ENCODE results near the gene XRCC3. TPM values are rescaled to one million over a fixed set of nuclear protein-coding genes. Genes with fewer than 3 reads are reported as not detected.
A peak's percentile ranks its signal among the peaks of the same experiment; 100 is the strongest.

Gene XRCC3
- total RNA-seq, 4 donors from 2014 or later: 0.59 to 14.4 (median 5.2) TPM

DNA sequence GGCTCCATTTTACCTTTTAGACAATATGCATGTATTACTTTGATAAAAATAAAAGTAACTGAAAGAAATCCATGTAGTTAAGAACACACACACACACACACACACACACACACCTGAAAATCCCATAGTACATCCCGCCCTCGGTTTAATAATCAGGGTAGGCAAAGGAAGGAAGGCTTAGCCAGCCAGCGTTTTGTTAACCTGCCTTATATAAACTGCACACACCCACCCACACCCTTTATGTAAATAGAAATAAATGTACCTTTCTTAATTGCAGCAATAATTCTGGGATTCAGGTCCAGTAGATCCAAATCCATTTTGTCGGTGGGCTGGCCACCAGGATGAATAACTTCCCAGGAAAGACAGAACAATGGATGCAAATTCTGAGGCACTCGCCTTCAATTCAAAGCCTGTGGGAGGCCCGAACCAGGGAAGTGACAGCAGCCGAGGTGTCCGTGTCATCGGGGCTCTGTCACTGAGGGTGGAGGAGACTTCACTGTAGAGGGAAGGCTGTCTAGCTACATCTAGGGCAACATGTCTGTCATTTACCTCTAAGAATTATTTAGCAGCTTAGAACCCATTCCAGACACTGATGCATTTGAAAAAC is 4.4 kb downstream of the XRCC3 start:
- Histone ChIP-seq H3K4me1 (peaks cover 0 to 18% of the 10 kb centered on the region in 2 donors), H3K36me3 (no peaks in the 10 kb centered on the region), H3K27ac (peak overlapping the region in 1 of 2 donors; percentile 50), H3K4me3 (no peak overlapping the region), H3K27me3 (no peaks in the 10 kb centered on the region), H3K9me3 (no peaks in the 10 kb centered on the region)
- intact Hi-C loops (cut with DNase I; ENCODE audit: low total_unique reads): no loop called here
- DNase-seq: no peak
- no peak for TF ChIP-seq POLR2A (IDR thresholded peaks at IDR 0.05)
- TF ChIP-seq, protein P1, sequence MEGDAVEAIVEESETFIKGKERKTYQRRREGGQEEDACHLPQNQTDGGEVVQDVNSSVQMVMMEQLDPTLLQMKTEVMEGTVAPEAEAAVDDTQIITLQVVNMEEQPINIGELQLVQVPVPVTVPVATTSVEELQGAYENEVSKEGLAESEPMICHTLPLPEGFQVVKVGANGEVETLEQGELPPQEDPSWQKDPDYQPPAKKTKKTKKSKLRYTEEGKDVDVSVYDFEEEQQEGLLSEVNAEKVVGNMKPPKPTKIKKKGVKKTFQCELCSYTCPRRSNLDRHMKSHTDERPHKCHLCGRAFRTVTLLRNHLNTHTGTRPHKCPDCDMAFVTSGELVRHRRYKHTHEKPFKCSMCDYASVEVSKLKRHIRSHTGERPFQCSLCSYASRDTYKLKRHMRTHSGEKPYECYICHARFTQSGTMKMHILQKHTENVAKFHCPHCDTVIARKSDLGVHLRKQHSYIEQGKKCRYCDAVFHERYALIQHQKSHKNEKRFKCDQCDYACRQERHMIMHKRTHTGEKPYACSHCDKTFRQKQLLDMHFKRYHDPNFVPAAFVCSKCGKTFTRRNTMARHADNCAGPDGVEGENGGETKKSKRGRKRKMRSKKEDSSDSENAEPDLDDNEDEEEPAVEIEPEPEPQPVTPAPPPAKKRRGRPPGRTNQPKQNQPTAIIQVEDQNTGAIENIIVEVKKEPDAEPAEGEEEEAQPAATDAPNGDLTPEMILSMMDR (IDR thresholded peaks at IDR 0.05): no peak

DNA sequence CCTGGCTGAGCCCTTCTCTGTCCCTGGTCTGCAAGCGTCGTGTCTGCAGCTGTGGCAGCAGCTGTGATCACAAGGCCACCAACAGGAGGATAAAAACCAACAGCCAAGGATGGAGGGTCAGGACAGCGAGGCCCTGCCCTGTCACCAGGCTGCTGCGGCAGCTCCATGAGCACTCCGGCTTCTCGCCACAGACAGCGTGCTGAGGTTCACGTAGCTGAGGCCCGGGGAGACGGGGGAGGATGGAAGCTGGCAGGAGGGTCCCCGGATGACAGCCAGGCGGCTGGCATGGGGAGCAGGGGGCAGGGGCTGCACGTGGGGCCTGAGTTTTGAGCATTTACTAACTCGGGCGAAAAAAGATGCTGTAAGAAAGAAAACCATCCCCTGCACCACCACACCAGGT is 5.4 kb downstream of the XRCC3 start:
- H3K27ac ChIP-seq: no peak overlapping the region
- H3K4me3 ChIP-seq: no peak overlapping the region
- no peaks in the 10 kb centered on the region for H3K27me3 ChIP-seq
- H3K36me3 ChIP-seq: no peaks in the 10 kb centered on the region
- no peak for TF ChIP-seq POLR2A (IDR thresholded peaks at IDR 0.05)
- TF ChIP-seq, protein P1 (IDR thresholded peaks at IDR 0.05): no peak
- DNase-seq: no peak
- intact Hi-C loops (cut with DNase I; ENCODE audit: low total_unique reads): no loop called here
- H3K9me3 ChIP-seq: no peaks in the 10 kb centered on the region
- H3K4me1 ChIP-seq: peaks cover 0 to 16% of the 10 kb centered on the region in 2 donors

DNA sequence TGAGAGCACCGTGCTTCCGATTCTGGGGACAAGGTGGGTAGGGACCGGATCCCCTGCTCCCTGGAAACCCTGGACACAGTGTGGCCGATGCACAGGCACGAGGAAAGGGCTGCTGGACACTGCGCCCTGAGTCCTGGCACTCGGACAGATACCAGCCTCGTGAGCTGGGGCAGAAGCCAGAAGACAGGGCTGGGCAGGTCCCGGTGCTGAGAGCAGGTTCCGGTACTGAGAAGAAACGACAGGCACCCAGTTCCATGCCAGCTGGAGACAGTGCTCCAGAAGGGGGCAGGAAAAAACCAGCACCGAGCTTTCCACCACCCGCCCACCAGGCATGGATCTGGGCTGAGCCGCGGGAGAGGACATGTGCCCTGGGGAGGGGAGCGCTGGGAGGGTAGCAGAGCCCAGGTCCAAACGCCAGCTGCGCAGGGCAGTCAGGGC is 6.5 kb downstream of the XRCC3 start:
- Histone ChIP-seq H3K4me3 (no peak overlapping the region), H3K27ac (no peak overlapping the region), H3K4me1 (peaks cover 0 to 9% of the 10 kb centered on the region in 2 donors), H3K27me3 (no peaks in the 10 kb centered on the region), H3K9me3 (no peaks in the 10 kb centered on the region), H3K36me3 (no peaks in the 10 kb centered on the region)
- intact Hi-C loops (cut with DNase I; ENCODE audit: low total_unique reads): no loop called here
- DNase-seq: no peak
- TF ChIP-seq, protein P1 (IDR thresholded peaks at IDR 0.05): no peak
- no peak for TF ChIP-seq POLR2A (IDR thresholded peaks at IDR 0.05)

DNA sequence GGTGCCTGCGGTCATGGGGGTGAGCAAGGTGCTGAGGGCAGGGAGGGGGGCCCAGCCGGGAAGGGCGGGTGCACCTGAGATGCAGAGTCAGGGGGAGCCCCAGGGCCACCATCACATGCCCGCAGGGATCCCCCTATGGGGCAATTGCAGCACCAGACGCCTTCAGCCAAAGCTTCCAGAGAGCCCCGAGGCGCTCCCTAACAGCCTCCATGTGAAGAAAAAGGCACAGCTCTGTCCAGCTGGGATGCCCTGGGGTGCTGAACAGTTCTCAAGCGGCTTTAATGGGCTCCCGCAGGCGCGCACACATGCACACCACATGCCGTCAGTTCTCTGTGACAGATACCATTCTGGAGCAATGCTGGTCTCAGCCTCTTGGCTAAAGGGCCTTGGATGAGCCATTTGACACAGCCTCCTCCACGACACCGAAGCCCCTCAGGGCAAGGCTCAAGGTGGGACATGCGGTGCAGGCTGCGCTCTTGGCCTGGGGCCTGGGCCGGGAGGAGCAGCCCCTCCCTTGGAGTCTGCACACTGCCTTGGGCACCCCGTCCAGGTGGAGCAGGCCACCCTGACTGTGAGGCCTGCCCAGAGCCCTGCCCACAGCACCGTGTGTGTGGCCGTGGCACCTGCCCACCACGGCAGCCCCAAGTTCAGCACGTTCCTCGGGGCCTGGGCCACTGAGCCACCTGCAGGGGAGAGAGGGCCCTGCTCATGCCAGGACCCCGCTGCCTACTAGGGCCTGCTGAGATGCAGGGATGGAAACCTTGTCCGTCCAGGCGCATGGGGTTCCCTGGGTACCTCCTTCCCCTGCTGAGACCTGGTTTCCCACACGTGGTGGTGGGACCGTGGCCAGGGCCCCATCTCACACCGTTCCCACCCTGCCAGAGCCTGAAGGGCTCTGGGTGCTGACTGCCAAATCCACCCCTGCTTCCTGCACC is 7.7 kb downstream of the XRCC3 start:
- Histone ChIP-seq H3K36me3 (no peaks in the 10 kb centered on the region), H3K4me1 (peaks cover 0 to 9% of the 10 kb centered on the region in 2 donors), H3K27ac (no peak overlapping the region), H3K4me3 (no peak overlapping the region), H3K9me3 (no peaks in the 10 kb centered on the region), H3K27me3 (no peaks in the 10 kb centered on the region)
- no peak for TF ChIP-seq POLR2A (IDR thresholded peaks at IDR 0.05)
- TF ChIP-seq, protein P1 (IDR thresholded peaks at IDR 0.05): no peak
- no peak for DNase-seq
- intact Hi-C loops (cut with DNase I; ENCODE audit: low total_unique reads): no loop called here
